ENCODE results near the gene TRO. TPM values are rescaled to one million over a fixed set of nuclear protein-coding genes. Genes with fewer than 3 reads are reported as not detected.

TRO gene
- total and polyA plus RNA-seq, 9 of the 15 experiments (the other 6 are each of a cell fraction or from before 2014, with no cell fraction given): 0.18 to 1.7 (median 0.41) TPM

DNA sequence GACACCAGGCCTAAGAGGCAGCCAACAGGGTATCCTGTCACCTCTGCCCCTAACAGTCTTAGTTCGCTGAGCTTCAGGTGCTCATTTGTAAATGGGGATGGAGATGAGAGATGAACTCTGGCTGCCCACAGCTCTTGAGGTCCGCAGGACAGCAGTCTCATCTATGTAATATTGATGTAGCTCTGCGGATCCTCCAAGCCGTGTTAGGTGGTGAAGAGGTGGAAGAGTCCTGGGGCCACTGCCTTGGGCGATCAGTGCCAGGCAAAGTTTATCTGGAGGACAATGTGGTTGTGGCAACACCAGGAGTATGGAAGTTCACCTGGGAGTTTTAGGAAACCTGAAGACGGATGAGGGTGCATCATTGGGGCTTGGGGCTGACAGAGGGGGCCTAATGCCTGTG, 13.4 kb downstream of the TRO start (continued):
- TF ChIP-seq, protein P1, sequence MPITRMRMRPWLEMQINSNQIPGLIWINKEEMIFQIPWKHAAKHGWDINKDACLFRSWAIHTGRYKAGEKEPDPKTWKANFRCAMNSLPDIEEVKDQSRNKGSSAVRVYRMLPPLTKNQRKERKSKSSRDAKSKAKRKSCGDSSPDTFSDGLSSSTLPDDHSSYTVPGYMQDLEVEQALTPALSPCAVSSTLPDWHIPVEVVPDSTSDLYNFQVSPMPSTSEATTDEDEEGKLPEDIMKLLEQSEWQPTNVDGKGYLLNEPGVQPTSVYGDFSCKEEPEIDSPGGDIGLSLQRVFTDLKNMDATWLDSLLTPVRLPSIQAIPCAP (CRISPR knock-in tag; IDR thresholded peaks at IDR 0.05; ENCODE audit: borderline replicate concordance): no peak
- TF ChIP-seq ZNF408 (CRISPR knock-in tag; IDR thresholded peaks at IDR 0.05; ENCODE audit: low read depth) (no peak), CEBPG (CRISPR knock-in tag; IDR thresholded peaks at IDR 0.05) (no peak), CEBPG (tag; conservative IDR thresholded peaks at IDR 0.05 in 1 of 2, IDR thresholded peaks at IDR 0.05 in 1 of 2) (no peak)
- TF ChIP-seq, protein P2, sequence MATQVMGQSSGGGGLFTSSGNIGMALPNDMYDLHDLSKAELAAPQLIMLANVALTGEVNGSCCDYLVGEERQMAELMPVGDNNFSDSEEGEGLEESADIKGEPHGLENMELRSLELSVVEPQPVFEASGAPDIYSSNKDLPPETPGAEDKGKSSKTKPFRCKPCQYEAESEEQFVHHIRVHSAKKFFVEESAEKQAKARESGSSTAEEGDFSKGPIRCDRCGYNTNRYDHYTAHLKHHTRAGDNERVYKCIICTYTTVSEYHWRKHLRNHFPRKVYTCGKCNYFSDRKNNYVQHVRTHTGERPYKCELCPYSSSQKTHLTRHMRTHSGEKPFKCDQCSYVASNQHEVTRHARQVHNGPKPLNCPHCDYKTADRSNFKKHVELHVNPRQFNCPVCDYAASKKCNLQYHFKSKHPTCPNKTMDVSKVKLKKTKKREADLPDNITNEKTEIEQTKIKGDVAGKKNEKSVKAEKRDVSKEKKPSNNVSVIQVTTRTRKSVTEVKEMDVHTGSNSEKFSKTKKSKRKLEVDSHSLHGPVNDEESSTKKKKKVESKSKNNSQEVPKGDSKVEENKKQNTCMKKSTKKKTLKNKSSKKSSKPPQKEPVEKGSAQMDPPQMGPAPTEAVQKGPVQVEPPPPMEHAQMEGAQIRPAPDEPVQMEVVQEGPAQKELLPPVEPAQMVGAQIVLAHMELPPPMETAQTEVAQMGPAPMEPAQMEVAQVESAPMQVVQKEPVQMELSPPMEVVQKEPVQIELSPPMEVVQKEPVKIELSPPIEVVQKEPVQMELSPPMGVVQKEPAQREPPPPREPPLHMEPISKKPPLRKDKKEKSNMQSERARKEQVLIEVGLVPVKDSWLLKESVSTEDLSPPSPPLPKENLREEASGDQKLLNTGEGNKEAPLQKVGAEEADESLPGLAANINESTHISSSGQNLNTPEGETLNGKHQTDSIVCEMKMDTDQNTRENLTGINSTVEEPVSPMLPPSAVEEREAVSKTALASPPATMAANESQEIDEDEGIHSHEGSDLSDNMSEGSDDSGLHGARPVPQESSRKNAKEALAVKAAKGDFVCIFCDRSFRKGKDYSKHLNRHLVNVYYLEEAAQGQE (IDR thresholded peaks at IDR 0.05; ENCODE audit: borderline replicate concordance): no peak
- TF ChIP-seq, protein P2 (CRISPR knock-in tag; IDR thresholded peaks at IDR 0.05; ENCODE audit: low read depth): no peak
- TF ChIP-seq, protein P3, sequence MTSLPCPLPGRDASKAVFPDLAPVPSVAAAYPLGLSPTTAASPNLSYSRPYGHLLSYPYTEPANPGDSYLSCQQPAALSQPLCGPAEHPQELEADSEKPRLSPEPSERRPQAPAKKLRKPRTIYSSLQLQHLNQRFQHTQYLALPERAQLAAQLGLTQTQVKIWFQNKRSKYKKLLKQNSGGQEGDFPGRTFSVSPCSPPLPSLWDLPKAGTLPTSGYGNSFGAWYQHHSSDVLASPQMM (CRISPR knock-in tag; IDR thresholded peaks at IDR 0.05): no peak

Measured in K562 (cell line).